Tibial artery (tissue), 4 donors: ENCODE data around the gene HRH1.
"Not testable (repeated sequence)": the region's sequence is repeated elsewhere in the genome, so short reads cannot be mapped to it uniquely, and the experiment has no call there.

ENCODE experiments used
- DNase-seq, 2 donors: peaks; one replicate each; pipeline ENCODE4 v3.0.0-alpha.2; 2019
- H3K27ac ChIP-seq, 2 donors: fragments of 200-600 bp; sonication (generic) in 1 of 2; 1 replicate in 1 of 2; 2 replicates in 1 of 2; pipeline ENCODE4 v1.5.1; 2018 to 2019; ENCODE audit warnings: mild to moderate bottlenecking in 1 of 2
- H3K27me3 ChIP-seq, 2 donors: fragments of 200-600 bp; sonication (generic) in 1 of 2; one replicate each; pipeline versions ENCODE4 v1.5.1 to v1.6.0; 2016 to 2019
- H3K36me3 ChIP-seq, 3 donors: fragments of 200-600 bp; sonication (generic) in 2 of 3; one replicate each; pipeline ENCODE4 v1.5.1; 2016 to 2019; ENCODE audit warnings: mild to moderate bottlenecking in 2 of 3
- H3K4me1 ChIP-seq, 4 donors: fragments of 200-600 bp; sonication (generic) in 2 of 4; 1 replicate in 3 of 4; 2 replicates in 1 of 4; pipeline ENCODE4 v1.5.1; 2016 to 2019
- H3K4me3 ChIP-seq, 2 donors: fragments of 200-600 bp; sonication (generic) in 1 of 2; 1 replicate in 1 of 2; 2 replicates in 1 of 2; pipeline ENCODE4 v1.5.1; 2018 to 2019; ENCODE audit warnings: mild to moderate bottlenecking in 2 of 2
- H3K9me3 ChIP-seq, 3 donors: fragments of 200-600 bp; sonication (generic) in 1 of 3; one replicate each; pipeline ENCODE4 v1.5.1; 2016 to 2019
- intact Hi-C: fragments of 100-400 bp; cut with DNase I; formaldehyde crosslinking; loops from one replicate; pipeline ENCODE4 v1.15.0; 2023; ENCODE audit warnings: low total_unique reads
- TF ChIP-seq, protein P1 (sequence below), 2 experiments: fragments of 200-600 bp in 1 of 2; fragments of 450-650 bp in 1 of 2; IDR thresholded peaks; one replicate each; pipeline ENCODE4 v1.5.1; 2017 to 2019; ENCODE audit warnings: antibody characterized with exemption in 2 of 2, mild to moderate bottlenecking in 1 of 2, moderate library complexity in 1 of 2

HRH1 gene

DNA sequence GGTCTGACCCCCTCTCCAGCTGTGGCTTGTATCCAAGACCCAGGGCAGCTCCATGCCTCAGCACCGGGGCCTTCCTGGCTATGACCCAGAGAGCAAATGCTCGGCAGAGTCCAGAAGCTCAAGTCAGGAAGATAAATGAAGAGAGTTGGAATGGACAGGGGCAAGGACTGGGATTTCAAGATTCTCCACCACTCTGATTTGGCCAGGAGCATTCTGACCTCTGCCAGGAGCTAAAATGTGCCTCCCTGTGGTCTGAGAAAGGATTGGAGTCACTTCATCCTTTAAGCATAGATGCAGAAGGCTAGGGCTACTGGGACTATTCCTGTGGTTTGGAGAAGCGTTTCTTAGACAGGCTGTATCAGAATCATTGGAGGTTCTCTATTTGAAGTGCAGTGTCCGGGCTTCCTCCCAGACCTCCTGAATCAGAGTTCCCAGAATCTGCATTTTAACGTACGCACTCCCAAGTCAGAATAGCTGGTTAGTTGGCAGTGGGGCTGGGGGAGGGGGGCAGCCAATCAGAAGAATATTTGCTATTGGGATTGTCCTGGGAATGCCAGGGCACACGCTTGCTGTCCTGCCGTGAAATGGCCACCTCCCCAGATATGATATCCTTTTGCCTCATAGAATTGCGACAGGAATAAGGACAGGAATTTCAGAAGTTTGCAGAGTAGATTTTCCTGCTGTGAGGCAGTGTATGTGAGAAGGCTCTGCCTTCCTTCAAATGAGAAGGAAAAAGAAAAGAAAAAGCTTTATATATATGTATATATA lies 57.4 kb downstream of the HRH1 start:
- Histone ChIP-seq H3K4me3 (peak overlapping the region; percentile 6 to 16), H3K9me3 (no peaks in the 10 kb centered on the region), H3K4me1 (peaks cover 0 to 79% (median 42%) of the 10 kb centered on the region in 4 donors), H3K27me3 (no peaks in the 10 kb centered on the region), H3K36me3 (no peaks in the 10 kb centered on the region), H3K27ac (peak overlapping the region; percentile 76 to 81)
- TF ChIP-seq, protein P1, sequence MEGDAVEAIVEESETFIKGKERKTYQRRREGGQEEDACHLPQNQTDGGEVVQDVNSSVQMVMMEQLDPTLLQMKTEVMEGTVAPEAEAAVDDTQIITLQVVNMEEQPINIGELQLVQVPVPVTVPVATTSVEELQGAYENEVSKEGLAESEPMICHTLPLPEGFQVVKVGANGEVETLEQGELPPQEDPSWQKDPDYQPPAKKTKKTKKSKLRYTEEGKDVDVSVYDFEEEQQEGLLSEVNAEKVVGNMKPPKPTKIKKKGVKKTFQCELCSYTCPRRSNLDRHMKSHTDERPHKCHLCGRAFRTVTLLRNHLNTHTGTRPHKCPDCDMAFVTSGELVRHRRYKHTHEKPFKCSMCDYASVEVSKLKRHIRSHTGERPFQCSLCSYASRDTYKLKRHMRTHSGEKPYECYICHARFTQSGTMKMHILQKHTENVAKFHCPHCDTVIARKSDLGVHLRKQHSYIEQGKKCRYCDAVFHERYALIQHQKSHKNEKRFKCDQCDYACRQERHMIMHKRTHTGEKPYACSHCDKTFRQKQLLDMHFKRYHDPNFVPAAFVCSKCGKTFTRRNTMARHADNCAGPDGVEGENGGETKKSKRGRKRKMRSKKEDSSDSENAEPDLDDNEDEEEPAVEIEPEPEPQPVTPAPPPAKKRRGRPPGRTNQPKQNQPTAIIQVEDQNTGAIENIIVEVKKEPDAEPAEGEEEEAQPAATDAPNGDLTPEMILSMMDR (IDR thresholded peaks at IDR 0.05), result peak; percentile 15 to 36
- no peak for DNase-seq
- intact Hi-C loops, result no loop called here

DNA sequence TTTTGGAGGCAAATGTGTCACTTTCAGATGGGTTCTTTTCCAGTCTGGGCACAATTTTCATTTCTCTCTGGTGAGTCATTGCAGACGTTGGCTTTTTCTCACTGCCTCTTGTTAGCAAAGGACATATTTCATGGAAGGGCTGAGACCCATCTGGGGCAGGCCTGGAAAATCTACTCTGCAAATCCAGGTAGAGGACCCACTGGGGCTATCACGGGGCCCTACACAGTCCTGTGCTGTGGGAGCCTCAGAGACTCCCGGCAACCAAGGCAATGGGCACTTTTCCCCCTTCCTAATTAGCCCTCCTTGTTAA lies 58.0 kb downstream of the HRH1 start:
- Histone ChIP-seq H3K9me3 (no peaks in the 10 kb centered on the region), H3K4me1 (peaks cover 0 to 75% (median 41%) of the 10 kb centered on the region in 4 donors), H3K4me3 (peak overlapping the region in 1 of 2 donors; percentile 16), H3K36me3 (no peaks in the 10 kb centered on the region), H3K27me3 (no peaks in the 10 kb centered on the region), H3K27ac (peak overlapping the region; percentile 76 to 81)
- DNase-seq, result no peak
- TF ChIP-seq, protein P1 (IDR thresholded peaks at IDR 0.05), result no peak
- intact Hi-C loops, result no loop called here

DNA sequence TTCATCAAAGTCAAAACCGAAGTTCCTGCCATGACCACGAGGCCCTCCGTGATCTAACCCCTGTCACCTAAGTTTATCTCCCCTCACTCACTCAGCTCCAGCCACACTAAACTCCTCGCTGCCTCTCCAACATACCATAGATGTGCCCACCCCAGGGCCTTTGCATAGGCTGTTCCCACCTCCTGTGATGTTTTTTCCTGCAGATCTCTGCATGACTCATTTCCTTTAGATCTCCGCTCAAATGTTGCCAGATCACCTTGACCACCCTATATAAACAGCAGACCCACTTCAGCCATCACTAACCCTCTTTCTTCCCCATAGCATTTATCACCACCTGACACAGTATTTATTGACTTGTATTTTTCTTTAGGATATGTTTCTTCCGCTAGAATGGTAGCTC lies 58.5 kb downstream of the HRH1 start:
- Histone ChIP-seq H3K27me3 (no peaks in the 10 kb centered on the region), H3K36me3 (no peaks in the 10 kb centered on the region), H3K9me3 (no peaks in the 10 kb centered on the region), H3K4me3 (no peak overlapping the region), H3K27ac (peak overlapping the region; percentile 76 to 81), H3K4me1 (peaks cover 0 to 73% (median 36%) of the 10 kb centered on the region in 4 donors)
- intact Hi-C loops, result no loop called here
- TF ChIP-seq, protein P1 (IDR thresholded peaks at IDR 0.05), result no peak
- no peak for DNase-seq

DNA sequence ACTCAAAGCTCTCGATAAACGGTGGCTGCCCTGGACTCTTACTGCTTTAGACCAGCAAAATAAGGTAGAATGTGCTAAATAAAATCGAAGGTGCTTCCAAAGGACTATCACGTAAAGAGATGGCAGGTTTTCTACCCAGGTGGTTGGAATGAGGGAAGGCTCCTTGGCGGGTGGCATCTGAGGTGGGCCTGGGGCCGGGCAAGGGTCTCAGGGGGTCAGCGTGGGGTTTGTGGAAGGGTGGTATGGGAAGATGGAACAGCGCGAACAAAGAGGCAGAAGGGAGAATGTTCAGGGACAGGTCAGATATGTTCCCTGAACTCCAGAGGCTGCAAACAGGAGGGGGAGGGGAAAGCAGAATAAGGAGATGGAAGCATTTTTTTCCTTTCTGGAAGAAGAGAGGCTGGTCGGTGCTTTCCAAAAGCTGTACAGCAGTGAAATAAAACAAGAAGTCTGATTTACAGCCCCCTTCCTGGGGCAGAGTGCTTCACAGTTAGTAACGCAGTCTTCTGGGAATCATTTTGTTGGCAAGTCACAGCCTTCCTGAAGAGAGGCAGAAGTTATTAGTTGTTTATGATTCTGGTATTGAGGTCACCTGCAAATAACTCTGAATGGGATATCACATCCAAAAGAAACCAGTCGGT lies 59.6 kb downstream of the HRH1 start:
- no peak for DNase-seq
- no peaks in the 10 kb centered on the region for H3K36me3 ChIP-seq
- peak overlapping the region; percentile 76 to 81 for H3K27ac ChIP-seq
- peaks cover 0 to 63% (median 35%) of the 10 kb centered on the region in 4 donors for H3K4me1 ChIP-seq
- no peak overlapping the region for H3K4me3 ChIP-seq
- intact Hi-C loops, result no loop called here
- no peaks in the 10 kb centered on the region for H3K9me3 ChIP-seq
- TF ChIP-seq, protein P1 (IDR thresholded peaks at IDR 0.05), result no peak
- no peaks in the 10 kb centered on the region for H3K27me3 ChIP-seq

DNA sequence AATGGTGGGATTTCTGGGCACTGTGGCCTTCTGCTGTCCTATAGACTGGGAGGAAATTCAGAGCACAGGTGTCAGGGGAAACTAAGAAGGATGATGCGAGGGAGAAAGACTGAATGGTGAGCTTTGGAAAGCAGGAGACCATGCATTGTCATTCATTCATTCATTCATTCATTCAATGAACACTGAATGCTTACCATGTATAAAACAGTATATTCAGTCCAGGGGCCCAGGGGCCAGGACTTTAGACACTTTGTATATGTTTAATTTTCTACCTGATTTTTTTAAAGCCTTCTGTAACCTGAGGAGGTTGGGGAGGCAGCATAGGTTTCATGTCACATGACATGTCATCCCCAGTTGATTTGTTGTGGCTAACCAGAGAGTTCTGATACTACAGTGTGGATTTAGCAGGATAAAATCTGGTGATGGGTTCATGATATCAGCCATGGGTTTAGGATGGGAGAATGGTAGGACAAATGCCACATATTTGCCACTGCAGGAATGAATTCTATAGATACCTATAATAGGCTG lies 60.2 kb downstream of the HRH1 start:
- Histone ChIP-seq H3K36me3 (no peaks in the 10 kb centered on the region), H3K4me3 (no peak overlapping the region), H3K9me3 (no peaks in the 10 kb centered on the region), H3K4me1 (peaks cover 0 to 61% (median 32%) of the 10 kb centered on the region in 4 donors), H3K27me3 (no peaks in the 10 kb centered on the region), H3K27ac (peak overlapping the region; percentile 76 to 81)
- TF ChIP-seq, protein P1 (IDR thresholded peaks at IDR 0.05), result no peak
- no peak for DNase-seq
- intact Hi-C loops, result no loop called here

DNA sequence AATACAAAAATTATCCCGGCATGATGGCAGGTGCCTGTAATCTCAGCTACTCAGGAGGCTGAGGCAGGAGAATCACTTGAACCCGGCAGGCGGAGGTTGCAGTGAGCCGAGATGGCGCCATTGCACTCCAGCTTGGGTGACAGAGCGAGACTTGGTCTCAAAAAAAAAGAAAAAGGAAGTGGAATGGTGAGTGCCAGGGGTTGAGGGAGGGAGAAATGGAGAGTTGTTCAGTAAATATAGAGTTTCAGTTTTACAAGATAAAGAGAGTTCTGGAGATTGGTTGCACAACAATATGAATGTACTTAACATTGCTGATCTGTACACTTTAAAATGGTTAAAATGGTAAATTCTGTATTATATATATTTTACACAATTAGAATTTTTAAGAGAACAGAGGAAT lies 63.1 kb downstream of the HRH1 start:
- H3K27ac ChIP-seq, result peak overlapping the region in 1 of 2 donors; percentile 9
- H3K4me1 ChIP-seq, result peaks cover 0 to 45% (median 16%) of the 10 kb centered on the region in 4 donors
- H3K27me3 ChIP-seq, intact Hi-C loops, H3K9me3 ChIP-seq, H3K4me3 ChIP-seq, DNase-seq, H3K36me3 ChIP-seq: not testable (repeated sequence)
